Activated T-cell treated with anti-CD3 and anti-CD28 coated beads, Interleukin-2, amount 50 U/mL, for 24 hours (primary cell): ENCODE results near the gene WFS1.

ENCODE experiments used
- DNase-seq: peaks from one replicate; pipeline ENCODE4 v3.0.0-alpha.2; 2020
- H3K27ac Mint-ChIP-seq: 2 replicates; pipeline ENCODE4 v1.8.0; 2020; ENCODE audit warnings: mild to moderate bottlenecking, mixed read lengths
- H3K27me3 Mint-ChIP-seq: 2 replicates; pipeline ENCODE4 v1.8.0; 2020; ENCODE audit warnings: mixed read lengths
- H3K36me3 Mint-ChIP-seq: 2 replicates; pipeline ENCODE4 v1.8.0; 2020; ENCODE audit warnings: low read depth, mixed read lengths
- H3K4me1 Mint-ChIP-seq: 2 replicates; pipeline ENCODE4 v1.8.0; 2020; ENCODE audit warnings: low read depth, mixed read lengths
- H3K4me3 Mint-ChIP-seq: 2 replicates; pipeline ENCODE4 v1.8.0; 2020; ENCODE audit warnings: mild to moderate bottlenecking, moderate library complexity, mixed read lengths
- H3K9me3 Mint-ChIP-seq: 2 replicates; pipeline ENCODE4 v1.8.0; 2020; ENCODE audit warnings: mixed read lengths

Gene WFS1

GRCh38 chr4:6290256-6290655, 20.6 kb downstream of the WFS1 start:
- no peaks in the 10 kb centered on the region for H3K4me1 Mint-ChIP-seq
- no peaks in the 10 kb centered on the region for H3K9me3 Mint-ChIP-seq
- DNase-seq: no peak
- no peak overlapping the region for H3K27ac Mint-ChIP-seq
- peaks cover 8% of the 10 kb centered on the region for H3K36me3 Mint-ChIP-seq
- H3K4me3 Mint-ChIP-seq: no peak overlapping the region
- H3K27me3 Mint-ChIP-seq: no peaks in the 10 kb centered on the region

GRCh38 chr4:6290769-6291547, 21.3 kb downstream of the WFS1 start:
- Mint-ChIP-seq H3K36me3 (peaks cover 10% of the 10 kb centered on the region), H3K4me3 (no peak overlapping the region), H3K27ac (no peak overlapping the region), H3K27me3 (no peaks in the 10 kb centered on the region), H3K9me3 (no peaks in the 10 kb centered on the region), H3K4me1 (no peaks in the 10 kb centered on the region)
- DNase-seq: no peak

GRCh38 chr4:6291784-6292297, 22.2 kb downstream of the WFS1 start:
- Mint-ChIP-seq H3K9me3 (no peaks in the 10 kb centered on the region), H3K4me3 (no peak overlapping the region), H3K36me3 (peaks cover 10% of the 10 kb centered on the region), H3K27ac (no peak overlapping the region), H3K4me1 (no peaks in the 10 kb centered on the region), H3K27me3 (no peaks in the 10 kb centered on the region)
- no peak for DNase-seq

- no peak for DNase-seq
- no peak overlapping the region for H3K4me3 Mint-ChIP-seq
- H3K27ac Mint-ChIP-seq: no peak overlapping the region
- peaks cover 6% of the 10 kb centered on the region for H3K36me3 Mint-ChIP-seq
- no peaks in the 10 kb centered on the region for H3K9me3 Mint-ChIP-seq
- H3K27me3 Mint-ChIP-seq: no peaks in the 10 kb centered on the region
- H3K4me1 Mint-ChIP-seq: no peaks in the 10 kb centered on the region
These were observed 22.9 kb downstream of the WFS1 start for GRCh38 chr4:6292376-6293096.

- DNase-seq: no peak
- H3K9me3 Mint-ChIP-seq: no peaks in the 10 kb centered on the region
- H3K4me3 Mint-ChIP-seq: no peak overlapping the region
- no peaks in the 10 kb centered on the region for H3K27me3 Mint-ChIP-seq
- peaks cover 6% of the 10 kb centered on the region for H3K36me3 Mint-ChIP-seq
- H3K4me1 Mint-ChIP-seq: no peaks in the 10 kb centered on the region
- H3K27ac Mint-ChIP-seq: no peak overlapping the region
These were observed 23.4 kb downstream of the WFS1 start for GRCh38 chr4:6293097-6293445.

- H3K4me1 Mint-ChIP-seq: no peaks in the 10 kb centered on the region
- no peak overlapping the region for H3K4me3 Mint-ChIP-seq
- H3K27me3 Mint-ChIP-seq: no peaks in the 10 kb centered on the region
- H3K36me3 Mint-ChIP-seq: peaks cover 6% of the 10 kb centered on the region
- no peak for DNase-seq
- no peak overlapping the region for H3K27ac Mint-ChIP-seq
- no peaks in the 10 kb centered on the region for H3K9me3 Mint-ChIP-seq
These were observed 24.0 kb downstream of the WFS1 start for GRCh38 chr4:6293661-6294060.

GRCh38 chr4:6294705-6295421, 25.2 kb downstream of the WFS1 start:
- DNase-seq: no peak
- H3K9me3 Mint-ChIP-seq: no peaks in the 10 kb centered on the region

GRCh38 chr4:6295495-6295894, 25.8 kb downstream of the WFS1 start:
- no peak for DNase-seq
- Mint-ChIP-seq H3K27ac (no peak overlapping the region), H3K4me1 (no peaks in the 10 kb centered on the region), H3K4me3 (no peak overlapping the region), H3K36me3 (peaks cover 6% of the 10 kb centered on the region), H3K9me3 (no peaks in the 10 kb centered on the region), H3K27me3 (no peaks in the 10 kb centered on the region)

More at GRCh38 chr4:6294705-6295421, 25.2 kb downstream of the WFS1 start:
- H3K36me3 Mint-ChIP-seq: peaks cover 6% of the 10 kb centered on the region
- H3K4me3 Mint-ChIP-seq: no peak overlapping the region
- H3K27me3 Mint-ChIP-seq: no peaks in the 10 kb centered on the region
- H3K27ac Mint-ChIP-seq: no peak overlapping the region
- H3K4me1 Mint-ChIP-seq: no peaks in the 10 kb centered on the region

- no peaks in the 10 kb centered on the region for H3K27me3 Mint-ChIP-seq
- DNase-seq: no peak
- H3K9me3 Mint-ChIP-seq: no peaks in the 10 kb centered on the region
- H3K4me3 Mint-ChIP-seq: no peak overlapping the region
- H3K27ac Mint-ChIP-seq: no peak overlapping the region
- H3K36me3 Mint-ChIP-seq: peaks cover 12% of the 10 kb centered on the region
- no peaks in the 10 kb centered on the region for H3K4me1 Mint-ChIP-seq
These were observed 26.4 kb downstream of the WFS1 start for GRCh38 chr4:6296026-6296425.

- peaks cover 24% of the 10 kb centered on the region for H3K36me3 Mint-ChIP-seq
- no peaks in the 10 kb centered on the region for H3K4me1 Mint-ChIP-seq
- no peaks in the 10 kb centered on the region for H3K9me3 Mint-ChIP-seq
- H3K4me3 Mint-ChIP-seq: no peak overlapping the region
- no peaks in the 10 kb centered on the region for H3K27me3 Mint-ChIP-seq
- DNase-seq: no peak
- H3K27ac Mint-ChIP-seq: no peak overlapping the region
These were observed 27.7 kb downstream of the WFS1 start for GRCh38 chr4:6297266-6297815.

- DNase-seq: no peak
- Mint-ChIP-seq H3K4me1 (no peaks in the 10 kb centered on the region), H3K4me3 (no peak overlapping the region), H3K9me3 (no peaks in the 10 kb centered on the region), H3K27ac (no peak overlapping the region), H3K36me3 (peaks cover 29% of the 10 kb centered on the region), H3K27me3 (no peaks in the 10 kb centered on the region)
These were observed 28.4 kb downstream of the WFS1 start for GRCh38 chr4:6298035-6298434.

- H3K4me3 Mint-ChIP-seq: no peak overlapping the region
- no peaks in the 10 kb centered on the region for H3K27me3 Mint-ChIP-seq
These were observed 29.2 kb downstream of the WFS1 start for GRCh38 chr4:6298852-6299251.

GRCh38 chr4:6299875-6300274, 30.2 kb downstream of the WFS1 start:
- H3K36me3 Mint-ChIP-seq: peaks cover 29% of the 10 kb centered on the region
- no peaks in the 10 kb centered on the region for H3K9me3 Mint-ChIP-seq
- no peak for DNase-seq
- no peak overlapping the region for H3K4me3 Mint-ChIP-seq
- no peak overlapping the region for H3K27ac Mint-ChIP-seq
- H3K4me1 Mint-ChIP-seq: no peaks in the 10 kb centered on the region
- H3K27me3 Mint-ChIP-seq: no peaks in the 10 kb centered on the region

More at GRCh38 chr4:6298852-6299251, 29.2 kb downstream of the WFS1 start:
- no peak for DNase-seq
- peaks cover 29% of the 10 kb centered on the region for H3K36me3 Mint-ChIP-seq
- H3K27ac Mint-ChIP-seq: no peak overlapping the region
- no peaks in the 10 kb centered on the region for H3K4me1 Mint-ChIP-seq
- no peaks in the 10 kb centered on the region for H3K9me3 Mint-ChIP-seq

- Mint-ChIP-seq H3K4me3 (no peak overlapping the region), H3K27ac (no peak overlapping the region), H3K36me3 (peaks cover 25% of the 10 kb centered on the region)
These were observed 30.7 kb downstream of the WFS1 start for GRCh38 chr4:6300359-6300758.

More at GRCh38 chr4:6300359-6300758, 30.7 kb downstream of the WFS1 start:
- Mint-ChIP-seq H3K27me3 (no peaks in the 10 kb centered on the region), H3K9me3 (no peaks in the 10 kb centered on the region), H3K4me1 (no peaks in the 10 kb centered on the region)
- no peak for DNase-seq
